Neural progenitor cell (in vitro differentiated cells): ENCODE data around the gene TRRAP. TPM values are rescaled to one million over a fixed set of nuclear protein-coding genes. Genes with fewer than 3 reads are reported as not detected.

Source experiments
- DNase-seq: peaks from one replicate; pipeline ENCODE4 v3.0.0-alpha.2; 2016; ENCODE audit warnings: low spot score
- H2AFZ ChIP-seq: fragments of 200-600 bp; sonication (generic); replicated peaks from 2 replicates; pipeline ENCODE4 v1.6.1; 2016; ENCODE audit warnings: antibody characterized with exemption
- H3F3A ChIP-seq: fragments of 200-600 bp; sonication (generic); 2 replicates; pipeline ENCODE4 v1.6.1; 2016; ENCODE audit warnings: antibody characterized with exemption, low read depth
- H3K27ac ChIP-seq: fragments of 200-600 bp; sonication (generic); 2 replicates; pipeline ENCODE4 v1.5.1; 2016; ENCODE audit warnings: mild to moderate bottlenecking
- H3K27me3 ChIP-seq: fragments of 200-600 bp; sonication (generic); 2 replicates; pipeline ENCODE4 v1.6.1; 2016; ENCODE audit warnings: mild to moderate bottlenecking, moderate library complexity
- H3K36me3 ChIP-seq: fragments of 200-600 bp; sonication (generic); 2 replicates; pipeline ENCODE4 v1.5.1; 2016
- H3K4me1 ChIP-seq: fragments of 200-600 bp; sonication (generic); 2 replicates; pipeline ENCODE4 v1.6.1; 2016; ENCODE audit warnings: mixed run types
- H3K4me2 ChIP-seq: fragments of 200-600 bp; sonication (generic); 2 replicates; pipeline ENCODE4 v1.6.1; 2016
- H3K4me3 ChIP-seq: fragments of 200-600 bp; sonication (generic); 2 replicates; pipeline ENCODE4 v1.5.1; 2016
- H3K79me2 ChIP-seq: fragments of 200-600 bp; sonication (generic); 2 replicates; pipeline ENCODE4 v1.6.1; 2016; ENCODE audit warnings: low read depth
- H3K9ac ChIP-seq: fragments of 200-600 bp; sonication (generic); 2 replicates; pipeline ENCODE4 v1.6.1; 2016
- H3K9me3 ChIP-seq: fragments of 200-600 bp; sonication (generic); 2 replicates; pipeline ENCODE4 v1.5.1; 2016; ENCODE audit warnings: low read depth
- H4K20me1 ChIP-seq: fragments of 200-600 bp; sonication (generic); 2 replicates; pipeline ENCODE4 v1.6.1; 2016; ENCODE audit warnings: low read depth
- H3K27ac Mint-ChIP-seq: 3 replicates; pipeline ENCODE4 v1.8.0; 2021; ENCODE audit warnings: mixed read lengths
- H3K27me3 Mint-ChIP-seq: 2 replicates; pipeline ENCODE4 v1.8.0; 2022; ENCODE audit warnings: low read depth, mild to moderate bottlenecking, inconsistent platforms, moderate library complexity, mixed read lengths; ENCODE audit not compliant: insufficient read depth
- H3K36me3 Mint-ChIP-seq: 3 replicates; pipeline ENCODE4 v1.8.0; 2021; ENCODE audit warnings: mixed read lengths
- H3K4me1 Mint-ChIP-seq: 3 replicates; pipeline ENCODE4 v1.8.0; 2021; ENCODE audit warnings: mixed read lengths
- H3K4me3 Mint-ChIP-seq: 3 replicates; pipeline ENCODE4 v1.8.0; 2021; ENCODE audit warnings: mild to moderate bottlenecking, moderate library complexity, mixed read lengths
- H3K9me3 Mint-ChIP-seq: 3 replicates; pipeline ENCODE4 v1.8.0; 2020; ENCODE audit warnings: mixed read lengths
- EZH2 ChIP-seq: fragments of 200-600 bp; sonication (generic); IDR thresholded peaks from 2 replicates; pipeline ENCODE4 v1.6.1; 2017; ENCODE audit warnings: antibody characterized with exemption, mild to moderate bottlenecking, moderate library complexity
- EZH2phosphoT487 ChIP-seq: fragments of 200-600 bp; sonication (generic); IDR thresholded peaks from 2 replicates; pipeline ENCODE4 v1.6.1; 2017; ENCODE audit warnings: antibody characterized with exemption
- total RNA-seq: library from RNA; depleted of rRNA; stranded (reverse); fragments of >200 nt; gene quantifications from 2 replicates; pipeline ENCODE4 v1.2.3, GENCODE V29; 2015; ENCODE audit warnings: low replicate concordance
- TF ChIP-seq, protein P1 (sequence below): fragments of 200-600 bp; sonication (generic); IDR thresholded peaks from 2 replicates; pipeline ENCODE4 v1.5.1; 2017; ENCODE audit warnings: antibody characterized with exemption, mild to moderate bottlenecking

Gene TRRAP
- total RNA-seq, 1 donor from 2014 or later, result 19.9 TPM

DNA sequence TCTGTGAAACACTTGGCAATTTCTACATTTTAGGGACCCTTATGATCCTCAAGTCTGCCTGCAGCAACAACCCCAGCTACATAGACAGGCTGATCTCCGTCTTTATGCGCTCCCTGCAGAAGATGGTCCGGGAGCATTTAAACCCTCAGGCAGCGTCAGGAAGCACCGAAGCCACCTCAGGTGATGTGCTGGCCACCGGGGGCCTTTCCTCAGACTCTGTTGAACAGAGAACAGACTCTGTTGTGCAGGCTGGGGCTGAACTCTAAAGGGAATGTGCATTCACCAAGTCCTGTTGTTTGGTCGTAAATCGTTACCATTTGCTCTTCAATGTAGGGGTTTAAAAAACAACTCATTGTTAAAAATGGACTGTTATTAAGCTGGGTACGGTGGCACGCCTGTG, 86.3 kb downstream of the TRRAP start:
- H3K27me3 ChIP-seq, result no peaks in the 10 kb centered on the region
- Mint-ChIP-seq H3K27me3 (peaks cover 2% of the 10 kb centered on the region), H3K4me1 (no peaks in the 10 kb centered on the region), H3K4me3 (no peak overlapping the region), H3K36me3 (peaks cover 51% of the 10 kb centered on the region), H3K9me3 (no peaks in the 10 kb centered on the region), H3K27ac (no peak overlapping the region)
- DNase-seq, result no peak
- H3K36me3 ChIP-seq, result no peaks in the 10 kb centered on the region
- H4K20me1 ChIP-seq, result no peaks in the 10 kb centered on the region
- H3K27ac ChIP-seq, result no peak overlapping the region
- no peaks in the 10 kb centered on the region for H3K79me2 ChIP-seq
- no peak overlapping the region for H3K4me3 ChIP-seq
- no peak overlapping the region for H3K9ac ChIP-seq
- H3K9me3 ChIP-seq, result no peaks in the 10 kb centered on the region
- no peak for TF ChIP-seq EZH2phosphoT487
- TF ChIP-seq, protein P1, sequence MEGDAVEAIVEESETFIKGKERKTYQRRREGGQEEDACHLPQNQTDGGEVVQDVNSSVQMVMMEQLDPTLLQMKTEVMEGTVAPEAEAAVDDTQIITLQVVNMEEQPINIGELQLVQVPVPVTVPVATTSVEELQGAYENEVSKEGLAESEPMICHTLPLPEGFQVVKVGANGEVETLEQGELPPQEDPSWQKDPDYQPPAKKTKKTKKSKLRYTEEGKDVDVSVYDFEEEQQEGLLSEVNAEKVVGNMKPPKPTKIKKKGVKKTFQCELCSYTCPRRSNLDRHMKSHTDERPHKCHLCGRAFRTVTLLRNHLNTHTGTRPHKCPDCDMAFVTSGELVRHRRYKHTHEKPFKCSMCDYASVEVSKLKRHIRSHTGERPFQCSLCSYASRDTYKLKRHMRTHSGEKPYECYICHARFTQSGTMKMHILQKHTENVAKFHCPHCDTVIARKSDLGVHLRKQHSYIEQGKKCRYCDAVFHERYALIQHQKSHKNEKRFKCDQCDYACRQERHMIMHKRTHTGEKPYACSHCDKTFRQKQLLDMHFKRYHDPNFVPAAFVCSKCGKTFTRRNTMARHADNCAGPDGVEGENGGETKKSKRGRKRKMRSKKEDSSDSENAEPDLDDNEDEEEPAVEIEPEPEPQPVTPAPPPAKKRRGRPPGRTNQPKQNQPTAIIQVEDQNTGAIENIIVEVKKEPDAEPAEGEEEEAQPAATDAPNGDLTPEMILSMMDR, result no peak
- no peak for TF ChIP-seq EZH2
- H3F3A ChIP-seq, result no peaks in the 10 kb centered on the region
- no peak overlapping the region for H3K4me2 ChIP-seq
- H3K4me1 ChIP-seq, result no peaks in the 10 kb centered on the region
- no peak overlapping the region for H2AFZ ChIP-seq

DNA sequence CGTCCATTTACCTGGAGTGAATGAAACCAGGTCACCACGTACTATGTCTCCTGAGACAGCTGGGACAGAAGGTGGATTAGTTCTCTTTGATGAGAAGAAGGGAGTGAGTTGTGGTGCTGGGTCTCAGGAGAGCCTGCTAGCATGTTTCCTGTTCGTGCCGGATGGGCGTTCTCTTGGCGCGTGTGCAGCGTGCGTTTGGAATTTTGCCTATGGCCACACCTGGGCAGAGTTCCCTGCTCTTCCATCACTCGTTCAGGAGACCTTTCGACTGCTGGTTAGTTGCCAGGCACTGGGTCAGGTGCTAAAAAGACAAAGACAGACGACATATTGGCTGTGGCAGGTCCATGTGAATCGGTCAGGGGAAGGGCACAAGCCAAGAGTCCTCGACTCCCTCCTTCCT, 90.3 kb downstream of the TRRAP start:
- Histone ChIP-seq H3K4me2 (no peak overlapping the region), H3K27ac (no peak overlapping the region), H3K79me2 (no peaks in the 10 kb centered on the region), H3K36me3 (no peaks in the 10 kb centered on the region), H3K27me3 (no peaks in the 10 kb centered on the region), H3K9ac (no peak overlapping the region), H3K4me3 (no peak overlapping the region), H4K20me1 (no peaks in the 10 kb centered on the region), H2AFZ (no peak overlapping the region), H3F3A (no peaks in the 10 kb centered on the region), H3K9me3 (no peaks in the 10 kb centered on the region), H3K4me1 (no peaks in the 10 kb centered on the region)
- TF ChIP-seq EZH2 (no peak), EZH2phosphoT487 (no peak)
- TF ChIP-seq, protein P1, result no peak
- H3K9me3 Mint-ChIP-seq, result no peaks in the 10 kb centered on the region
- H3K27ac Mint-ChIP-seq, result no peak overlapping the region
- no peaks in the 10 kb centered on the region for H3K4me1 Mint-ChIP-seq
- H3K4me3 Mint-ChIP-seq, result no peak overlapping the region
- peaks cover 54% of the 10 kb centered on the region for H3K36me3 Mint-ChIP-seq
- H3K27me3 Mint-ChIP-seq, result peaks cover 2% of the 10 kb centered on the region
- no peak for DNase-seq

DNA sequence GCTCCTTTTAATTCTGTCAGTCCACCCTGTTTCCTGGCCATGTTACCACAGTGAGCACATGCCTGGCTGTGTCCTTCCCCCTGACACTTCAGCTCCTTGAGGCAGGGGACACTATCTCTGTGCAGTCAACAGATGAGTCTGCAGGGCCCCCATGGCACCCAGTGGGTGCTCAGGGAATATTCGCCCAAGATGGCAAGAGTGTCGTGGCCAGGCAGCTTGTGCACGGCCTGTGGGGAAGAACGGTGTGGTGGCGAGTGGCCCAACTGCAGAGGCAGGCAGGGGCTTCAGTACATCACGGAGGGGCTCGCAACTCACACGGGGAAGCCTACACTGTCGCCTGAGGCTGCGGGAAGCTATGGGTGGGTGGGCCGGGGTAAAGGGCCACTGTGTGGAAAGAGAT, 91.1 kb downstream of the TRRAP start:
- Histone ChIP-seq H3K27ac (no peak overlapping the region), H4K20me1 (no peaks in the 10 kb centered on the region), H3K79me2 (no peaks in the 10 kb centered on the region), H3K9me3 (no peaks in the 10 kb centered on the region), H3K27me3 (no peaks in the 10 kb centered on the region), H3K36me3 (no peaks in the 10 kb centered on the region), H2AFZ (no peak overlapping the region), H3K9ac (no peak overlapping the region), H3F3A (no peaks in the 10 kb centered on the region), H3K4me2 (no peak overlapping the region), H3K4me3 (no peak overlapping the region), H3K4me1 (no peaks in the 10 kb centered on the region)
- Mint-ChIP-seq H3K27ac (no peak overlapping the region), H3K36me3 (peaks cover 55% of the 10 kb centered on the region), H3K4me1 (no peaks in the 10 kb centered on the region), H3K4me3 (no peak overlapping the region), H3K9me3 (no peaks in the 10 kb centered on the region), H3K27me3 (peaks cover 2% of the 10 kb centered on the region)
- no peak for TF ChIP-seq EZH2phosphoT487
- no peak for TF ChIP-seq EZH2
- TF ChIP-seq, protein P1, result no peak
- DNase-seq, result no peak
